HepG2 (cell line): ENCODE results near the gene WDR81. TPM values are rescaled to one million over a fixed set of nuclear protein-coding genes. Genes with fewer than 3 reads are reported as not detected.

Source experiments
- FOXO1 ChIP-seq: sonication (generic); formaldehyde crosslinking; IDR thresholded peaks from 2 replicates; pipeline ENCODE4 v1.4.0; 2020; ENCODE audit warnings: missing genetic modification reagents
- HNF4G ChIP-seq, 2 experiments: sonication (generic) in 1 of 2; formaldehyde crosslinking in 1 of 2; IDR thresholded peaks; 2 replicates each; pipeline versions ENCODE4 v1.4.0 to v1.6.1; 2011 to 2020; ENCODE audit warnings: borderline replicate concordance in 2 of 2, low read depth in 2 of 2, mild to moderate bottlenecking in 2 of 2, low read length in 1 of 2, missing genetic modification reagents in 1 of 2, moderate library complexity in 1 of 2
- STAG1 ChIP-seq: sonication (generic); formaldehyde crosslinking; IDR thresholded peaks from 2 replicates; pipeline ENCODE4 v1.4.0; 2020; ENCODE audit warnings: missing genetic modification reagents
- TFDP1 ChIP-seq: IDR thresholded peaks from 2 replicates; pipeline ENCODE4 v1.6.1; 2016; ENCODE audit warnings: missing compliant biosample characterization, missing genetic modification reagents, borderline replicate concordance
- TFDP2 ChIP-seq: sonication (generic); formaldehyde crosslinking; IDR thresholded peaks from 2 replicates; pipeline ENCODE4 v1.4.0; 2020; ENCODE audit warnings: missing genetic modification reagents
- UBTF ChIP-seq: sonication (generic); formaldehyde crosslinking; IDR thresholded peaks from 2 replicates; pipeline ENCODE4 v1.4.0; 2020; ENCODE audit warnings: mild to moderate bottlenecking, missing genetic modification reagents
- ZFP91 ChIP-seq: sonication (generic); formaldehyde crosslinking; IDR thresholded peaks from 2 replicates; pipeline ENCODE4 v1.9.0; 2022; ENCODE audit warnings: missing genetic modification reagents, mild to moderate bottlenecking, borderline replicate concordance
- ZNF136 ChIP-seq: sonication (generic); formaldehyde crosslinking; IDR thresholded peaks from 2 replicates; pipeline ENCODE4 v1.8.1; 2022; ENCODE audit warnings: low read depth, mild to moderate bottlenecking, moderate library complexity, missing genetic modification reagents
- ZNF296 ChIP-seq: sonication (generic); formaldehyde crosslinking; conservative IDR thresholded peaks from 2 replicates; pipeline ENCODE4 v1.5.0; 2020; ENCODE audit warnings: mild to moderate bottlenecking, missing genetic modification reagents
- polyA plus RNA-seq, 8 experiments: library from polyadenylated mRNA; depleted of rRNA in 3 of 8; stranded (reverse) in 7 of 8; unstranded in 1 of 8; fragments of >200 nt; fragmentation: Illumina TruSeq in 4 of 8; extraction: Trizol in 4 of 8; gene quantifications; 2 replicates each; pipeline versions ENCODE4 v1.2.1 to v1.2.3, GENCODE V29; 2011 to 2016; ENCODE audit warnings: low read depth in 4 of 8, missing spikeins in 1 of 8, mixed read lengths in 1 of 8; ENCODE audit not compliant: insufficient read depth in 1 of 8
- total RNA-seq, 5 experiments: library from RNA; depleted of rRNA; stranded (reverse); fragments of >200 nt; fragmentation: Illumina TruSeq; extraction: Trizol; gene quantifications; 2 replicates each; pipeline ENCODE4 v1.2.3, GENCODE V29; 2016; ENCODE audit warnings: low read depth in 1 of 5

The WDR81 gene
- total and polyA plus RNA-seq, 2 of the 13 experiments (the other 11 are each of a cell fraction or from before 2014, with no cell fraction given), result 9.1 to 16.7 TPM

GRCh38 chr17:1713878-1714426 is 10.6 kb upstream of the WDR81 start (continued):
- TF ChIP-seq TFDP2 (CRISPR knock-in tag) (peak; percentile 76), UBTF (CRISPR knock-in tag) (peak; percentile 9; the same call in 1 of the 2 replicates), HNF4G (IDR thresholded peaks at IDR 0.05; ENCODE audit: borderline replicate concordance, low read depth, low read length) (peak; percentile 17; the same call in 1 of the 2 replicates), HNF4G (CRISPR knock-in tag; IDR thresholded peaks at IDR 0.05; ENCODE audit: borderline replicate concordance, low read depth) (no peak), FOXO1 (CRISPR knock-in tag) (0 out of 2 replicates have a peak, but pooled peaks have one; percentile 25), ZFP91 (no peak; the same call in 1 of the 2 replicates), STAG1 (CRISPR knock-in tag) (peak; percentile 90), ZNF296 (0 out of 2 replicates have a peak, but pooled peaks have one; percentile 16), TFDP1 (peak; percentile 90; the same call in 1 of the 2 replicates), ZNF136 (CRISPR knock-in tag) (no peak)
